Measurements from ENCODE around the gene OR2J3.
"Not testable (repeated sequence)": the region's sequence is repeated elsewhere in the genome, so short reads cannot be mapped to it uniquely, and the experiment has no call there.

The OR2J3 gene

DNA sequence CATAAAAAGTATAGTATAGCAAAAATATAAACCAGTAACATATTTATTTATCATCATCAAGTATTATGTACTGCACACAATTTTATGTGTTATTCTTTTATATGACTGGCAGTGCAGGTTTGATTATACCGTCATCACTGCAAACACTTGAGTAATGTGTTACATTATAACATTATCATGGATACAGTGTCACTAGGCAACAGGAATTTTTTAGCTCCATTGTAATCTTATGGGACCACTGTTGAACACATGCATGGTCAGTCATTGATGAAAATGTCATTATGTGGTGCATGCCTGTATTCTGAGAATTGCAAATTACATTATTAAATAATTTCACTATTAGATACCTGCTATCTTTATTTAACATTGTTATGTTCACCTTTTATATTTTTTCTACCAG, 33.7 kb downstream of the OR2J3 start:
- Mint-ChIP-seq H3K4me3 (no peak overlapping the region), H3K4me1 (ENCODE audit: low read depth) (no peaks in the 10 kb centered on the region), H3K27ac (no peak overlapping the region), H3K36me3 (ENCODE audit: low read depth) (no peaks in the 10 kb centered on the region), H3K9me3 (peaks cover 7% of the 10 kb centered on the region), H3K27me3 (peaks cover 29% of the 10 kb centered on the region)
- DNase-seq: no peak

DNA sequence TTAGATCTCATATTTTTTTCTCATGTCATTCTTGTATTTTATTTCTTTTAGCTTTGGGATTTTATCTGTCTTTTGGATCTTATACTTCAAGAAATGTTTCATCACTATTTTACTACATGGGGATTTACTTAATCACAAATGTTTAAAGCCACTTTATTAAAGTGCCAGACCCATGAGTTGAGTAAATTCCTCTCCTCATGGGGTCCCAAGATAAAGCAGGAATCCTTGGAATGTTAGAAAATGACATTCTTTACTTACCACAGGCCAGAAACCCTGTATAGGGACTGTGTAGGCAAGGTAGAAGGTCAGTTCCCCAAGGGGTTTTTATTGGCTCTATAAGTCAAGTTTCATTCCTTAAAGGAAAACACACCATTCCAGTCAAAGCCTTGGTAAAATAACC, 34.5 kb downstream of the OR2J3 start:
- Mint-ChIP-seq H3K4me3 (no peak overlapping the region), H3K27me3 (peaks cover 29% of the 10 kb centered on the region)

DNA sequence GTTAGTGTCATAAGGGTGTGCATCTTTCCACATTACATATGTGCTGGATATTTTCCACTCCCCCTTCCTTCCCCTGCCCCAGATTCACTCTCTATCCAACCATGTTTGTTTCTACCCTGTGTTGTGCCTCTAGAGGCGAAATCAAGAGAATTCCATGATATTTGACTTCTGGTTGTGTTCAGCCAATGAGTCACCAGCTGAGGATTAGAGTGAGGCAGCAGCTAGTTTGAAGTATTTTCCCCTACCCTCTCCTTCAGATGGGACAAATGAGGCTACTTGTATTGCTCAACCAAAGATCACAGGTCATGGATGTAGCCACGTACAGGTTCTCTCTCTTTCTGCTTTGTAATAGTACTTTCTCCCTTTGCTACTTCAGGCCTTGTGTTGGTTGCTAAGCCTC, 38.3 kb downstream of the OR2J3 start:
- Mint-ChIP-seq H3K27ac (no peak overlapping the region), H3K27me3 (peaks cover 44% of the 10 kb centered on the region), H3K9me3 (peaks cover 17% of the 10 kb centered on the region), H3K4me3 (no peak overlapping the region), H3K36me3 (ENCODE audit: low read depth) (no peaks in the 10 kb centered on the region), H3K4me1 (ENCODE audit: low read depth) (no peaks in the 10 kb centered on the region)
- DNase-seq: no peak

More for the DNA sequence above, 34.5 kb downstream of the OR2J3 start:
- H3K36me3 Mint-ChIP-seq (ENCODE audit: low read depth): no peaks in the 10 kb centered on the region
- no peak for DNase-seq
- H3K27ac Mint-ChIP-seq: no peak overlapping the region
- no peaks in the 10 kb centered on the region for H3K4me1 Mint-ChIP-seq (ENCODE audit: low read depth)
- H3K9me3 Mint-ChIP-seq: peaks cover 7% of the 10 kb centered on the region

DNA sequence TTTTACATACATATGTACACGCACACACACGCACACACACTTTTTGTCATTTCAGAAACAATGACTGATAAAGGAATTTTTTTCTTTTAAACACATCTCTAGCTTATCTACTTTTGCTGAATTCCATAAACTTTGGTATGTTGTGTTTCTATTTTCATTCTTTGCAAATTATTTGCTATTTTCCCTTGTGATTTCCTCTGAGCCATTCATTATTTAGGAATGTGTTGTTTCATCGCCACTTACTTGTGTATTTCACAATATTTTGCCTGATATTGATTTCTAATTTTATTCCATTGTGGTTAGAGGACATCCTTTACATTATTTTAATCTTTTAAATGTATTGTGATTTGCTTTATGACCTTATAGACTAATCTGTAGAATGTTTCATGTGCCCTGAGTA, 39.2 kb downstream of the OR2J3 start:
- no peak overlapping the region for H3K27ac Mint-ChIP-seq
- DNase-seq: no peak
- H3K27me3 Mint-ChIP-seq: peaks cover 49% of the 10 kb centered on the region
- H3K9me3 Mint-ChIP-seq: peaks cover 17% of the 10 kb centered on the region
- H3K36me3 Mint-ChIP-seq (ENCODE audit: low read depth): no peaks in the 10 kb centered on the region
- no peak overlapping the region for H3K4me3 Mint-ChIP-seq
- no peaks in the 10 kb centered on the region for H3K4me1 Mint-ChIP-seq (ENCODE audit: low read depth)

DNA sequence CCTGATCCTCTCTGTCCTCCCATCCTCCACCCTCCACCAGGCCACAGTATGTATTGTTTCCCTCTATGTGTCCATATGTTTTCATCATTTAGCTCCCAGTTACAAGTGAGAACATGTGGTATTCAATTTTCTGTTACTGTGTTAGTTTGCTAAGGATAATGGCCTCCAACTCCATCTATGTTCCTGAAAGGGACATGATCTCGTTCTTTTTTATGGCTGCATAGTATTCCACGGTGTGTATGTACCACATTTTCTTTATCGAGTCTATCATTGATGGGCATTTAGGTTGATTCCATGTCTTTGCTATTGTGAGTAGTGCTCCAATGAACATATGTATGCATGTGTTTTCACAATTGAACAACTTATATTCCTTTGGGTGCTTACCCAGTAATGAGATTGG, 41.6 kb downstream of the OR2J3 start:
- peaks cover 61% of the 10 kb centered on the region for H3K27me3 Mint-ChIP-seq
- not testable (repeated sequence) for H3K27ac Mint-ChIP-seq; H3K36me3 Mint-ChIP-seq (ENCODE audit: low read depth); H3K4me3 Mint-ChIP-seq; H3K4me1 Mint-ChIP-seq (ENCODE audit: low read depth); DNase-seq
- H3K9me3 Mint-ChIP-seq: peaks cover 10% of the 10 kb centered on the region

DNA sequence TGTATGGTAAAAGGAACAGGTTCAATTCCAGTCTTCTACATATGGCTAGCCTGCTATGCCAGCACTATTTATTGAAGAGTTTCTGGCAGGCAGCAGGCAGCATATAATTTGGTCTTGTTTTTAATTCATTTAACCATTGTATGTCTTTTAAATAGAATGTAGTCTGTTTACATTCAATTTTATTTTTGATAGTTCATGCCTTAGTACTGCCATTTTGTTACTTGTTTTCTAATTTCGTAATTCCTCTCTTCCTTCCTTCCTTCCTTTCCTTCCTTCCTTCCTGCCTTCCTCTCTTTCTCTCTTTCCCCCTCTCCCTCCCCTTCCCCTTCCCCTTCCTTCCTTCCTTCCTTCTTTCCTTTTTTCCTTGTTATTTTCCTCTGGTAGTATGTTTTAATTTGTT, 45.2 kb downstream of the OR2J3 start:
- Mint-ChIP-seq H3K36me3 (ENCODE audit: low read depth) (no peaks in the 10 kb centered on the region), H3K27me3 (peaks cover 69% of the 10 kb centered on the region), H3K9me3 (peaks cover 14% of the 10 kb centered on the region), H3K4me3 (no peak overlapping the region), H3K4me1 (ENCODE audit: low read depth) (no peaks in the 10 kb centered on the region), H3K27ac (no peak overlapping the region)
- DNase-seq: no peak

DNA sequence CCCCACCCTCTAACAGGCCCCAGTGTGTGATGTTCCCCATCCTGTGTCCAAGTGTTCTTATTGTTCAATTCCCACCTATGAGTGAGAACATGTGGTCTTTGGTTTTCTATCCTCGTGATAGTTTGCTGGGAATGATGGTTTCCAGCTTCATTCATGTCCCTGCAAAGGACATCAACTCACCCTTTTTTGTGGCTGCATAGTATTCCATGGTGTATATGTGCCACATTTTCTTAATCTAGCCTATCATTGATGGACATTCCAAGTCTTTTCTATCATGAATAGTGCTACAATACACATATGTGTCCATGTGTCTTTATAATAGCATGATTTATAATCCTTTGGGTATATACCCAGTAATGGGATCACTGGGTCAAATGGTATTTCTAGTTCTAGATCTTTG, 47.3 kb downstream of the OR2J3 start:
- DNase-seq; H3K36me3 Mint-ChIP-seq (ENCODE audit: low read depth); H3K4me3 Mint-ChIP-seq; H3K4me1 Mint-ChIP-seq (ENCODE audit: low read depth); H3K27ac Mint-ChIP-seq; H3K9me3 Mint-ChIP-seq: not testable (repeated sequence)
- peaks cover 63% of the 10 kb centered on the region for H3K27me3 Mint-ChIP-seq

DNA sequence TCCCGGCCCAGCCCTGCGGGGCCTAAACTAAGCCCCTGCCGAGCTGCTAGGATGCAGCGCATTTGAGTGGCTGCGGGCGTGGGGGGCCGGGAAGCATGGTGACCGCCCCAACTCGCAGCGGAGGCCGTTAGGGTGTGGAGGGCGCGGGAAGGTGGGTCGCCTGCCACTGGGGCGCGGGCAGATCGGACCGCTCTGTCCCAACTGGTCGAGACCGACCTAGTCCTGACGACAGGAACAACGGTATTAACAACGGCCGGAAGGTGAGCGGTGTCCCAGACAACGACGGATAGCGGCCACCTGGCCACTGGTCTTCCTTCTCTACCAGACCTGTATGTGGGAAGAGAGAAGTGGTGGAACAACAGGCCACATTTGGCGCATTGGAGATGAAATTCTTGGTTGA, 52.1 kb downstream of the OR2J3 start:
- H3K27me3 Mint-ChIP-seq: peaks cover 61% of the 10 kb centered on the region
- H3K4me1 Mint-ChIP-seq (ENCODE audit: low read depth); DNase-seq; H3K9me3 Mint-ChIP-seq; H3K27ac Mint-ChIP-seq; H3K4me3 Mint-ChIP-seq; H3K36me3 Mint-ChIP-seq (ENCODE audit: low read depth): not testable (repeated sequence)
